ENCODE data around the gene NAXD.
"Not testable (repeated sequence)": the region's sequence is repeated elsewhere in the genome, so short reads cannot be mapped to it uniquely, and the experiment has no call there.

NAXD gene

DNA sequence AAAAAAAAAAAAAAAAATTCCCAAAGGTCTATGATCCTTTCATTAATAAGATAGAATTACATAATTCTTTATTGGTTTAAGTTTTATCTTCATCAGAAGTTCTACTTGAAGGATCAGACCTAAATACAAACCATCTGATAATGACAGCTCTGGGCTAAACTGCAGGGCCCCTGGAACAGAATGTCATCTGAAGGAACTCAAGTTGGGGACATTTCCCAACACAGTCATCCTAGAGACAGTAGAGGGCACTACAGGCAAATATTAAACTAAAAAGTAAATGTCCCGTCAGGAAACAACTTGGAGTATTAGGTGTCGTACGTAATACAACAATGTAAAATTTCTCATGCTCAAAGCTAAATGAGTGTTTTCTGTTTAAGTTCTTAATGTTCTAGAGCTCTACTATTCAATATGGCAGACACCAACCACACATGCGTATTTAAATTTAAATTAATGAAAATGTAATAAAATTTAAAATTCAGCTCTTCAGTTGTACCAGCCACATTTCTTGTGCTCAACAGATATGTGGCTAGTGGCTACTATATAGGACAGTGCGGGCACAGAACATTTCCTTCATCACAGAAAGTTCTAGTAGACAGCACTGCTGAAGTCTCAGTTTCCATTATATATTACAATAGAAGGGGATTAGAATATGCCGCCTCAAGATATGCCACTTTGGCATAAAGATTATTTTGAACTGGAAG lies 21.8 kb upstream of the NAXD start:
- DNase-seq (ENCODE audit: low read depth in 2 of 2), result no peak

DNA sequence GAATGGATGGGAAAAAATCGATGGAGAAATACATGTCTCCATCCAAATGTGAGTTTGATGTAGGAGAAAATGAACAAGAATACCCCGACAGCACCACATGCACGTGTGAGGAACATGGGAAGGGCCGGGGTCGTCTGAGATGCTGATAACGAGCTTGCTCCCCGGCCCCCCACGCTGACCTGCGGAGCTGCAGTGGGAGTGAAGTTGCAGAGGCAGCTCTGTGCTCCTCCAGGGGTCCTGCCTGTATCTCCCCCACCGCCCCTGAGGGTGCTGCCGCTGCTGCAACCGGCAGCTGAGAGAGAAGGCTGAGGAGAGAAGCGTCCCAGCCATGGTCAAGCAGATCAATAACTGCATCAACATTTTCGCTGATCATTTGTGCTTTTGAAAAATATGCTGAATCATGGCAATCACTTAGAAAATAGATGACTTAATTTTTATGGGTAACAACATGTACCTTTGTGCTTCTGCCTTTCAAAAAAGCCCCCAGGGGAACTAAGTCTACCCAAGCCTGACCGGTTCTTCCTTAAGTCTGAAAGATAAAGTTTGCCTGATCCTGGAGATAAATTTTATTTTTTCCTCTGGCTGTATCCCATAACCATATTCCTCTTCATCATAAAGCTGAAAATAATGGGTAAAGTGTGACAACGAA lies 18.2 kb upstream of the NAXD start:
- DNase-seq (ENCODE audit: low read depth in 2 of 2), result no peak

GRCh38 chr13:110600261-110600819 lies 15.0 kb upstream of the NAXD start:
- no peak for DNase-seq (ENCODE audit: low read depth in 2 of 2)

DNA sequence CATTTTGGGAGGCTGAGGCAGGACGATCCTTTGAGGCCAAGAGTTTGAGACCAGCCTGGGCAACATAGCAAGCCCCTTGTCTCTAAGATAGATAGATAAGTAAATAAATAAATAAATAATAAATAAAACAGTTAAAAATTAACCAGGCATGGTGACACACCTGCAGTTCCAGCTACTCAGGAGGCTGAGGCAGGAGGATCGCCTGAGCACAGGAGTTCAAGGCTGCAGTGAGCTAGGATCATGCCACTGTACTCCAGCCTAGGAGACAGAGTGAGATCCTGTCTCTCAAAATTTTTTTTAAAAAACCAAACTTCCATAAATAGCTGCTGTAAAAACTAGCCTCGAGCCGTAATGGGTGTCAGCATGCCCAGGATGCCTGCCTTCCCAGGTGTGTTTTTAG lies 14.4 kb upstream of the NAXD start:
- DNase-seq (ENCODE audit: low read depth in 2 of 2), result no peak

- DNase-seq (ENCODE audit: low read depth in 2 of 2), result no peak
Measured at GRCh38 chr13:110605132-110605531, 10.2 kb upstream of the NAXD start.

DNA sequence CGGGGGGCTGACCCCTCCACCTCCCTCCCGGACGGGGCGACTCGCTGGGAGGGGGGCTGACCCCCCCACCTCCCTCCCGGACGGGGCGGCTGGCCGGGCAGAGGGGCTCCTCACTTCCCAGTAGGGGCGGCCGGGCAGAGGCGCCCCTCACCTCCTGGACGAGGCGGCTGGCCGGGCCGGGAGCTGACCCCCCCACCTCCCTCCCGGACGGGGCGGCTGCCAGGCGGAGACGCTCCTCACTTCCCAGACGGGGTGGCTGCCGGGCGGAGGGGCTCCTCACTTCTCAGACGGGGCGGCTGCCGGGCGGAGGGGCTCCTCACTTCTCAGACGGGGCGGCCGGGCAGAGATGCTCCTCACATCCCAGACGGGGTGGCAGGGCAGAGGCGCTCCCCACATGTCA lies 9.1 kb upstream of the NAXD start:
- DNase-seq (ENCODE audit: low read depth in 2 of 2), result not testable (repeated sequence)

- no peak for DNase-seq (ENCODE audit: low read depth in 2 of 2)
Measured at GRCh38 chr13:110607675-110608224, 7.6 kb upstream of the NAXD start.

DNA sequence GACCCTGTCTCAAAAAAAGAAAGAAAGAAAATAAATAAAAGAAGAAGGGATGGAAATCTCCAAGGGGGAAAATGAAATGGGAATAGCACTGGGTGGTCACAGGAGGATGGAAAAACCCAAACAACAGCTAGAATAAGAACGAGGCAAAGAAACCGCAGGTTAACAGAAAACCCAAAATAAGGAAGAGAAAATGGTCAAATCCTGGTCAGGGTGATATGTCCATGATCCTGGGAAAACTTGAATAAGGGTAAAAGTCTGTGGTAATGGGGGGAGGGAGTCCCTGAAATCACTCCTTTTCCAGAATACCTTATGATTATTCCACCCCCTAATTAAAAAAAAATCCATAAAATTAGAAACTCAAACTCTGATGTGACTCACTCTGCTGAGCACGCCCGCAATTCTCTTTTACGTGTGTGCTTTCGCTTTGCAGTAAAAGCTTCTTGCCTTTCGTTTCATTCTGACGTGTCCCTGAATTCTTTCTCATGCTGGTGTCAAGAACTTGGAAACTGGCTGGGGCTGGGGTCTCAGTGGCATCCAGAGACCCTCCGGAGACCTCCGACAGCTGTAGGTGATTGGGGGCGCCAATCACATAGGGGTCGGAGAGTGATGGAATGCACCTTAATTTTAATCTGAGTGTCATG lies 4.3 kb upstream of the NAXD start:
- DNase-seq (ENCODE audit: low read depth in 2 of 2), result no peak

- no peak for DNase-seq (ENCODE audit: low read depth in 2 of 2)
Measured at GRCh38 chr13:110615005-110615321, 382 bp upstream of the NAXD start.

GRCh38 chr13:110616103-110617101 lies 1.1 kb downstream of the NAXD start:
- peak; percentile 16 to 20 for DNase-seq (ENCODE audit: low read depth in 2 of 2)

- no peak for DNase-seq (ENCODE audit: low read depth in 2 of 2)
Measured at GRCh38 chr13:110617321-110618072, 2.2 kb downstream of the NAXD start.

- DNase-seq (ENCODE audit: low read depth in 2 of 2), result no peak
Measured at GRCh38 chr13:110618167-110618566, 2.8 kb downstream of the NAXD start.

DNA sequence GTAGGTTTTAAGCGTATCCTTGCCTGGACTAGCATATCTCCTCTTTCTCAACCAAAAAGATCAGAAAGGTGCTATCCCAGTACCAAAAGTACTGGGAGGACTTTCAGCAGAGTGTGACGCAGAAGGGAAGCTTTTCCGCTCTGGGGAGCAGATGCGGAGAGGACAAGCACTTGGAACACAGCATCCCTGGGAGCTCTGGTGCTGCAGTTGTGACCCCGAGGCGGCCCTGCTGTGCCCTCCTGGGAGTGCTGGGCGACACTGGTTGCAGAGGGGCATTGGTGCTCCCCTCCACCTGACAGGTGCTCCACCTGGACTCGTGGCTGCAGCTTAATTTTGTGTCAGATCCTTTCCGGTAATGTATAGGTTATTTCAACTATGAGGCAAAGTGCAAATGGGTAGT lies 3.4 kb downstream of the NAXD start:
- no peak for DNase-seq (ENCODE audit: low read depth in 2 of 2)

GRCh38 chr13:110620596-110620995 lies 5.3 kb downstream of the NAXD start:
- no peak for DNase-seq (ENCODE audit: low read depth in 2 of 2)

DNA sequence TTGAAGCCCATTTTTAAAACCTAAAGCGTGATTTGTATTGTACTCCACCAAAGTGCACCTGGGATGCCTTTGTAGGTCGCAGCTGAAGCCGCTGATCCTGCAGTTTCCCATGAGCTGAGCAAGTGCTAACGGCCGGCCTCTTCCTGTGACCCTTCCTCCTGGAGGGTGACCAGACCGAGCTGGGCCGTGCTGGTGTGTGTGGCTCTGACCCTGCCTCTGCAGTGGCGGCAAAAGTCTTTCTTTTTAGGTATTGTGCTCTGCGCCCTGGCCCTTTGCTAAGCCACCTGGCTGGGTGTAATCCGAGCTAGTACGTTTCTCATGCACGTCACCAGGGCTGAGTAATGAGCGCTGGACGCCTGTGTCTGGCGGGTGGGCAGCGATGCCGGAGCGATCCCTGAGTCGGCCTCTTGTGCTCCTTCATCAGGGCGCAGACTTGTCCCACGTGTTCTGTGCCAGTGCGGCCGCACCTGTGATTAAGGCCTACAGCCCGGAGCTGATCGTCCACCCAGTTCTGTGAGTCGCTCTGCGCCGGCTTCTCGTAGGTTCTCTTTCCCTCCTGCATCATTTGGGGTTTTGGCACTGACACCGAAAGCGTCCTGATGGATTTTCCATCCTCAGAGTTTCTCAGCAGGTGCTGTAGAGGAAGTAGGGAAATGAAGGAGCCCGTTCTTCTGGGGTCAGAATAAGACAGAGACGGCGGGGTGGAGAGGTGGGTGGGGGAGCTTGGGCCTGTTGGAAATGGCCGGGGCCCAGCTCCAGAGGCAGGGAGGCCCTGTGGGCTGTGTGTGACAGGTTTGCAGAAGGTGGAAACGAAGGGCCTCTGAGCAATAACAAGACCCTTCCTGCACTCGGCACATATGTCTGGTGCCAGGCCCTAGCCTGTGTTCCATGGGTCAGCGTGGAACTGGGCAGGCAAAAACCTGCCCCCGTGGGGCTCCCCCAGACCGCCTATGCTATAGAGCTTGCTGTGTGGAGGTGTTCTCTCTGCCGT lies 9.7 kb downstream of the NAXD start:
- no peak for DNase-seq (ENCODE audit: low read depth in 2 of 2)

DNA sequence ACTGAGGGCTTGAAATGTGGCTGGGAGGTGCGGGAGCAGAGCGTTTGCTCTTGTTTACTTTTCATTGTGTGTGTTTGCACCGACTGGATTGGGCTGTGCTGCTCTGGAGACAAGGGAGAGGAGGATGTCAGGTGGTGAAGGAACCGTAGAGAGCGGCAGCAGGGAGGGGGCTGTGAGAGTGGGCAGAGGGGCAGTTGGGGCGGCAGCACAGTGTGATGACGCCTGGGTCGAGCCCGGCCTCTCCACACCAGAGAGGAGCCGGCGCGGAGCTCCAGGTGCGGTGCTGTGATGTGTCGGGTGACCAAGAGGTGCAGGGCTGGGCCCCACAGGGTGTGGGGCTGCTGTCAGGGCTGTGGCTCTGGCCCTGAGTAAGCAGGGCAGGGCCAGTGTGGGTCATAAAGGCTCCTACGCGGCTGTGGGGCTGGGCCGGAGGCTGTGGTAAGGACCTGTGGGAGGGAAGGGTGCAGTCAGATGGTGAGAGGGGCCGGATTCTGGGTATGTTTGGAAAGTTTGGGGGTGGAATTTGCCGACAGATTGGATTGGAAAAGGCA lies 10.5 kb downstream of the NAXD start:
- DNase-seq (ENCODE audit: low read depth in 2 of 2), result no peak

- no peak for DNase-seq (ENCODE audit: low read depth in 2 of 2)
Measured at GRCh38 chr13:110626521-110626920, 11.2 kb downstream of the NAXD start.

DNA sequence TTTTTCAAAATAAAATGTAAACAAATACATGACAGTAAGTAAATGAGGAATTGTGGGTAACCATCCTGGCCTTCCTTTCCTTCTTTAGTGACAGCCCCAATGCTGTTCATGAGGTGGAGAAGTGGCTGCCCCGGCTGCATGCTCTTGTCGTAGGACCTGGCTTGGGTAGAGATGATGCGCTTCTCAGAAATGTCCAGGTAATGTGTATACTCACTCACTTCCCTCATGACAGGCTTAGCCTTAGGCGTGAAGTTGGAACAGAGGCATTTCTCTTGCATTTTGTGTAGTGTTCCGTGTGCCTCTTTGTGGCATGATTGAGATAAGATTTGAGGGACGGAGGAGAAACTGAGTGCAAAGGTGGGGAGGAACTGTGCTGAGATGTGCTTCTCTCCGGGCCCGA lies 12.0 kb downstream of the NAXD start:
- no peak for DNase-seq (ENCODE audit: low read depth in 2 of 2)

DNA sequence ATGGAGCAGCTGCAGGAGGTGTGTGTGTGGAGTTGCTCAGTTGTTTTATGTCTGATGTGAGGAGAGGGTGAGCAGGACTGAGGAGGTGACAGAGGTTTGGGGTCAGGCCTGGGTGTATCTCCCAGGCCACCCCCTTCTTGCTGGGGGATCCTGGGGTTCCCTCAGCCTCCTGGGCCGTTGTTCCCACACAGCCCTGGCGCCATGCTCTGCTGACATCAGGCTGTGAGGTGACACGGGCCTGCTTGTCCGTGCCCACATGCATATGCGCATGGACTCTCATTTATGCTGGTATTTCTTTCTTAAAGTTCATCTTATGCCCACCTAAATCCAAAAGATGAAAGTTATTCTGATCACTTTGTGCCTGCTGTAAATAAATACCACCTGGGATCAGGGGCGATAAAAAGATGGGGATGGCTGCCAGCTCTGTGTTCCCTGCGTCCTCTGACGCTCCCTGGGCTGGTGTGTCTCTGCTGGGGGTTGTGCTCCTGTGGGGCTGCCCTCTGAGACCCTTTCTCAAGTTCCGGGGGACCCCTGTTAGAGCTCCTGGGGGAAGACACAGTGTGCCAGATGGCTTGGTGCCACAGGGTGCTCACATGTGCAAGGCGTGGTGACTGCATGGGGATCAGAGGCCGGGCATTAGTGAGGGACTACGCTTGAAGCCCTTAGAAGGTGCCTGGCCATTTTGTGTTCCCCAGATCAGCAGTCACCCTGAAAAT lies 12.6 kb downstream of the NAXD start:
- DNase-seq (ENCODE audit: low read depth in 2 of 2), result no peak

All from stimulated activated CD8-positive, alpha-beta memory T cell treated with anti-CD3 and anti-CD28 coated beads, Interleukin-15, amount 100 ng/mL, for 4 hours (primary cell).